GM21528 (cell line): Measurements from ENCODE around the gene TMEM43.
A peak's percentile ranks its signal among the peaks of the same experiment; 100 is the strongest.

Experiments
- ATAC-seq: cut with Tn5 transposase; IDR thresholded peaks from one replicate; pipeline ENCODE4 v1.9.1; 2021; ENCODE audit warnings: mild to moderate bottlenecking, moderate library complexity; ENCODE audit not compliant: unreplicated experiment, low FRiP score

The TMEM43 gene

GRCh38 chr3:14170531-14171159 is 45.8 kb downstream of the TMEM43 start:
- no peak for ATAC-seq

GRCh38 chr3:14172496-14172895 is 47.6 kb downstream of the TMEM43 start:
- no peak for ATAC-seq

DNA sequence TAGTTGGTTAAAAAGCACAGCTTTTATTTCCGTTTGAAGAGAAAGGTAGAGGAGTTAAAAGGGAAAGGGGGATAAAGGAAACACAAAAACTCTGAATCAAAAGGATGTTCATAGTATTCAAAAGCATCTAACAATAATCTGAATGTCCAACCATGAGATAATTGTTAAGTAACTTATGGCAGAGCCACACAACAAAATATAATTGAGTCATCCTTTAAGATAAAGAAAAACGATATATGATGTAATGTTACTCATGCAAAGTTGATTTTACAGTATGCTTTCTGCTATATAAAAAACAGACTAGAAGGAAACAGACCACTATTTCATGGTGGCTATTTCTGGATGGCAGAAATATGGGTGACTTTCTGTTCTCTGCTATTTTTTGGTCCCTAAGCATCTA is 49.6 kb downstream of the TMEM43 start:
- ATAC-seq = no peak

DNA sequence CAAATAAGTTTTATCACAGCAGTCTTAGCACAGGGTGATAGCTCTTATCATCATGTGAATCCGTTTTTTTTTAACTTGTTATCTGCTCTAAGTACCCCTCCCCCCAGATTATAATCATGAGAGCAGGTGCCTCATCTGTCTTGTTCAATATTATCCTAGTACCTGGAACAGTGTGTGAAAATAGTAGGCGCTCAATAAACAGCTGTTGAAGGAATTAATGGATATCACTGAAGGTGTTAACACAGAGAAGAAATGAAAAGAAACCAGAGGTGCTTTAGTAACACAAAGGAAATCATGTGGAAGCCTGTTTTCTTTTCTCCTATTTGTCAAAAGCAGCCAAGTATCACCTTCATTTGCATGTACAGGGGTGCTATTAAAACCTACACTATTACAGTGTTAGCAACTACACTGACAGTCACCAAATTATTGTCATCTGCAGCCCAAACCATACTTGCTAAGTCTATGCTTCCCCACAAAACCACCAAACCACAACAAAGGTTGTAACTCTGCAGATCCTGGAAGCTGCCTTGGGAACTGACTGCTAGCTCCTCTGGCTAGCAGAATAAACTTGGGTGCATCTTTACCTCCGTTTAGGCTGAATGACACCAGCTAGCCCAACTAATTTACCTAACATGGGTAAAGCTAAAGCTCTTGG is 50.7 kb downstream of the TMEM43 start:
- ATAC-seq = no peak

DNA sequence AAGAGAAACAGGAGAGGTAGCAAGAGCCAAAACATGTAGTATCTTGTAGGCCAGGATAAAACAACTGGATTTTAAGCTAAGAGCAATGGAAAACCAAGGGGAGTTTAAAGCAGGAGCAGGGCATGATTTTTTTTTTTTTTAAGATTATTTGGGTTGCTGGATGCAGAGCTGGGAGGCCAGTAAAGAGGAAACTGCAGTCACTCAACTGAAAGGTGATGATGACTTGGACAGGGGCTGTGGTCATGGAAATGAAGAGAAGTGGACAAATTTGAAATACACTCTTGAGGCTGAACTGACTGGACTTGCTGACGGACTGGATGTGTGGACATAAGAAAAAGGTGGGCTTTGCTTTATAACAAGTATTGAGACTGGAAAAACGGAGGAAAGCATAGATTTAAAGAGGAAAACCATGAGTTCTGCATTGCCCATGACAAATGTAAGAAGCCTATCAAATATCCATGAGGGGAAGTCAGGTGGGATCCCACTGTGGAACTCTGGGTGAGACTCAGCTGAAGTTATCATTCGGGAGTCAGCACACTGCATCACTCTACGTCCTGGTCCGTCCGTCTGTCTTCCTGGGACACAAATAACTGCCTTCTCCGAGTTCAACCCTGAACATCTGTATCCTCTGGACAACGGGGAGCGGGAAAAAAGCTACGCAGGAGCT is 52.9 kb downstream of the TMEM43 start:
- ATAC-seq = peak; percentile 22

DNA sequence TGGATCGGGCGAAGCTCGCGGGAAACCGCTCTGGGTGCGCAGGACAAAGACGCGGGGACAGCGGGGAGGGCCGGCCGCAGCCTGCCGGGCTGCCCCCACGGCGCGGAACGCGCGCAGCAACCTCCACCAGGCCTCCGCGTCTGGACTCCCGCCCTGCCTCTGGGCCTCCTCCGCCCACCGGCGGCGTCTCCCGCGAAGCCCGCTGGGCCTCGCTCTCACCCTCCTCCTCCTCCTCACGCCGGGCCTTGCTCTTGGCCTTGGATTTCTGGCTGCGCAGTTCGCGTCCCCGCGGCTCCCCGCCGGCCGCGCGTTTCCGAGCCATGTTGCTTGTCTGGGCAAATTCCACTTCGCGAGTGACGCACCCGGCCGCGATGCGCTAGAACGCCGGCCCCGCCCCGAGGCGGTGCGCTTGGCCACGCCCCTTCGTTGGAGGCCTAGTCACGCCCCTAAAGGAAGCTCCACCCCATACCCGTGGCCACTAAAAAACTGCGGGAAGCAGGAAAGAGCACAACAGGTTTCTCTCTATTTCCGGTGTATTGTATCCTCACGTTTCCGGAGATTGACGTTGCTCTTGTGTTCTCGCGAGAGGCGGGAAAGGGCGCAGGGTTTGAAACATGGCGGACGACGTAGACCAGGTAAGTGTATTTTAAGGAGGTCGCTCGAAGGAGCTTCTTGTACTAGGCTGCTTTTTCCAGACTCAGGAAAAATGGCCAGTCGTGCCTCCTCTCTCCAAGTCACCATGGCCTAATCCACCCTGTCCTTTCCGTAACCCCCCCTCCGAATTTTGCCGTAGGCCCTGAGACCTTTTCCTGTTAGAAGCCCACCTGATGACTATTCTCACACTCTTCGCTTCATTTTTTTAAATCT is 53.6 kb downstream of the TMEM43 start, which contains the start of the genes LSM3 and XPC:
Gene LSM3 (plus strand): TSS at position 571 of the 867 bp plus-strand sequence. CDS start 44 bp downstream, at position 615.
Gene XPC (minus strand): TSS at position 355 of the 867 bp plus-strand sequence. CDS start 33 bp downstream, at position 322.
- peak; percentile 94 for ATAC-seq

- no peak for ATAC-seq
Measured at GRCh38 chr3:14179114-14179465, 54.2 kb downstream of the TMEM43 start.

DNA sequence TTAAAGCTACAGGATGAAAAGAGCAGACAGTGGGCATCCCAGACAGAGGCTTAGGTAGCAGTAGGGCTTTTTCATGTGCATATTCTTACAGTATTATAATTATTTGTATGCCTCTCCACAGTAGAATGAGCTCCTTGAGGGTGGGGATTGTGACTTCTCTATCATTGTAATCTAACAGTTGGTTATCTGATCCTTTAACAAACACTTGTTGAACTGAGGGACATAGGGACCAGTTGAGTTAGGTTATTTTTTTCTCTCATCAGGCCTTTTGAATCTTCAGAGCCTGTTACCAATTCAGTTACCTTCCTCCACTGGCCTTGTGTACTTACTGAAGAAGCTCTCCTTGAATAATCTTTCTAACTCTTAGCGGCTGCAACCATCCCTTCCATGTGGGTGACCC is 54.9 kb downstream of the TMEM43 start:
- ATAC-seq = no peak

DNA sequence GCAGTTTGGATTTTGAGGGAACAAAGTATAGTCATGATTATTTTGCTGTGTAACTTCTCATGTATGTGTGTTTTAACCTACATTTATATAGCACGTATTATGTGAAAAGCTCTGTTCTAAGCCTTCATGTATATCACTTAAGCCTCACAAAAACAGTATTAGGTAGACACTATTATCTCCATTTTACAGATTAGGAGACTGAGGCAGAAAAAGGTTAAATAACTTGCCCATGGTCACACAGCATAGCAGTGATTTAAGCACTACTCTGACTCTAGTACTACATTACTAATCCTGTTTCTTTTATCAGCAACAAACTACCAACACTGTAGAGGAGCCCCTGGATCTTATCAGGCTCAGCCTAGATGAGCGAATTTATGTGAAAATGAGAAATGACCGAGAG is 56.4 kb downstream of the TMEM43 start:
- no peak for ATAC-seq

GRCh38 chr3:14183015-14183577 is 58.2 kb downstream of the TMEM43 start:
- ATAC-seq = no peak

GRCh38 chr3:14186854-14187458 is 62.1 kb downstream of the TMEM43 start:
- ATAC-seq = no peak

DNA sequence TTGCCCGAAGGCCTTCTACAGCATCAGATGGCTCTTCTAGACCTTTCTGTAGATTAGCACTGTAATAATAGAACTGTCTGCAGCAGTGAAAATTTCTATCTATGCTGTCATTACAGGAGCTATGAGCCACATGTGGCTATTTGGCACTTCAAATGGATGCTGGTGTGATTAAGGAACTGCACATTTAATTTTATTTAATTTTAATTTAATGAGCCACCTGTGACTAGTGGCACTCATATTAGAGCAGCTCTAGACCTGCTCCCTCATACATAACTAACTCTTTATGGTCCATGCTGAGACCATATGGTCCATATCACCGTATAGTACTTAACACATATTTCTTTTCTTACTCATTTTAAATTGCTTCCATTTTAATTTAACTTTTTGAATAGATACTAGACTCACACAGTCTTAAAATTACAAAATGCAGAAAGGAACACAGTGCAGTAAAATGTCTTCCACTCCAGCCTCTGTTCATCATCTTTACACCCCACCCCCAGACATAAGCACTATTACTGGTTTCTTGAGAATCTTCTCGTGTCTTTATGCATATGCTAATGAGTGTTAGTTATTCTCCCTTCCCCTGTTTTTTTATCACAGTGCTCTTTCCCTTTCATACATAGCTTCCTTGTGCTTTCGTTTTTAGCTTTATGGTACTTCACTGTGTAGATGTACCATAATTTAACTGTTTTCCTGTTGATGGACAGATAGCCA is 63.3 kb downstream of the TMEM43 start:
- ATAC-seq = no peak
